Skin of body (tissue), 2 donors: ENCODE measurements around the gene MARCHF2. TPM values are rescaled to one million over a fixed set of nuclear protein-coding genes. Genes with fewer than 3 reads are reported as not detected.

Experiments
- DNase-seq: peaks from one replicate; lab custom pipeline; 2025; lab: John Stamatoyannopoulos, UW
- total RNA-seq: library from RNA; depleted of rRNA; stranded (reverse); fragments of >200 nt; gene quantifications from one replicate; pipeline ENCODE4 v1.2.3, GENCODE V29; 2014

Gene MARCHF2
- total RNA-seq, 1 donor from 2014 or later: 24.0 TPM

- no peak for DNase-seq
Observed at GRCh38 chr19:8387688-8388611, 25.2 kb upstream of the MARCHF2 start.

DNA sequence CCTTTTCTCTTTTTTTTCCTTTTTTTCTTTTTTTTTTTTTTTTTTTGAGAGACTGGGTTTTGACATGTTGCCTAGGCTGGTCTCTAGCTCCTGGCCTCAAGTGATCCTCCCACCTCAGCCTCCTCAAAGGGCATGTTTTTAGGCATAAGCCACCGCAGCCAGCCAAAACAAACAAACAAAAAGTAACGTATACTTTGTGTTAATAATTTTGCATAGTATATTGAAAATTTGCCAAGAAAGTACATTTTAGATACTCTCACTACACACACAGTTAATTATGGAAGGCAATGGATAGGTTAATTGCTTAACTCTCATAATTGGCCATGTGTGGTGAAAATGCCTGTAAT is 24.5 kb upstream of the MARCHF2 start:
- DNase-seq: no peak

GRCh38 chr19:8389891-8390616 is 23.1 kb upstream of the MARCHF2 start, which contains the start of gene RAB11B:
RAB11B (plus strand) TSS chr19:8390360; CDS start chr19:8390417, 57 bp downstream.
- DNase-seq: peak; percentile 100

- peak; percentile 87 for DNase-seq
Observed at GRCh38 chr19:8390617-8390981, 22.5 kb upstream of the MARCHF2 start.

GRCh38 chr19:8391198-8392016 is 21.7 kb upstream of the MARCHF2 start:
- no peak for DNase-seq

GRCh38 chr19:8392017-8392591 is 21.0 kb upstream of the MARCHF2 start:
- DNase-seq: no peak

DNA sequence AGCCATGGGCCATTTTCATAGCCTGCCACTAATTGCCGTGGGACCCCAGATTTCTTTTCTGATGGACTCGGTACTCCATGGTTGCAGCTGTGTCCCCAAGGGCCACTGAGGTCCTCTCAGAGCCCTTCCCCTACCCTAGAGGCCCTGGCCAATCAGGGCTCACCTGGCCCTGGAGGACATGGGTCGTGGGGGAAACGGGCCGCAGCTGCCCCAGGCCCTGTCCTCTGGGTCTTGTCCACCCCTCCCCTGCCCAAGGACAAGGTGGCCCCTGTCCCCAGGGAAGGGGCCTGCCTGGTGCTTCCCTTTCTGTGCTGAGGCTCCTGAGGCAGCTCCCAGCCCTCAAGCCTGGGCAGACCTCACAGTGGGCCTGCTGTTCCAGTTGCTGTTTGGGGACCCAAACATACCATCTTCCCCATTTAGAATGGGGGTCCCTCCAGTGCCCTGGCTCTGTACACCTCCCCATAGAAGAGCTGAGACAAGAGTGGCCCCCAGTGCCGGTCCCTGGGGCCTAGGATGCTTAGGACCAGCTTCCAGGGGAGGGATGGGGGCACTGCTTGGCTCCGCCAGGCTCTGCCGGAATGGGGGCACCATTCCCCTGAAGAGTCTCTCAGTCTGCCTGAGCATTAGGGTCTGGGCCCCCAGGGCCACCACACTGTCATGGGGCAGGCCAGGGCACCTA is 19.8 kb upstream of the MARCHF2 start:
- DNase-seq: no peak

- DNase-seq: no peak
Observed at GRCh38 chr19:8393871-8394250, 19.2 kb upstream of the MARCHF2 start.

GRCh38 chr19:8395621-8396082 is 17.5 kb upstream of the MARCHF2 start:
- DNase-seq: no peak

- DNase-seq: no peak
Observed at GRCh38 chr19:8396185-8396562, 16.9 kb upstream of the MARCHF2 start.

- peak; percentile 22 for DNase-seq
Observed at GRCh38 chr19:8396563-8397203, 16.4 kb upstream of the MARCHF2 start.

DNA sequence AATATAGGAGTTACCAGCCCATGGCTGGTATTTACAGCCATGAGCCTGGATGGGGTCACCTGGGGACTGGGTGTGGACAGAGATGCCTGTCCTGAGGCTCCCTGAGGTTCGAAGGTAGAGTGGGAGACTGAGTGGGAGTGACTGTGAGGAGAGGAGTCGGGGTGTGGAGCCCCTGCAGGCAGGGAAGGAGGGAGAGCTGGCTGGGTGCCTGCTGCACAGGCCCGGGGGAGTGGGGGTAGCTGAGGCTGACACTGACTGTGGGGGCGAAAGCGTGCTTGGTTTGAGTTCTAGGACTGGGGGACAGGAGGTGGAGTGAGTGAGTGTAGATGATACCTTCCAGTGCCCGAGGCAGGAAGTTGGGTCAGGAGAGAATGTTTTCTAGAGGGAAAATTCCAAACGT is 15.8 kb upstream of the MARCHF2 start:
- DNase-seq: no peak

DNA sequence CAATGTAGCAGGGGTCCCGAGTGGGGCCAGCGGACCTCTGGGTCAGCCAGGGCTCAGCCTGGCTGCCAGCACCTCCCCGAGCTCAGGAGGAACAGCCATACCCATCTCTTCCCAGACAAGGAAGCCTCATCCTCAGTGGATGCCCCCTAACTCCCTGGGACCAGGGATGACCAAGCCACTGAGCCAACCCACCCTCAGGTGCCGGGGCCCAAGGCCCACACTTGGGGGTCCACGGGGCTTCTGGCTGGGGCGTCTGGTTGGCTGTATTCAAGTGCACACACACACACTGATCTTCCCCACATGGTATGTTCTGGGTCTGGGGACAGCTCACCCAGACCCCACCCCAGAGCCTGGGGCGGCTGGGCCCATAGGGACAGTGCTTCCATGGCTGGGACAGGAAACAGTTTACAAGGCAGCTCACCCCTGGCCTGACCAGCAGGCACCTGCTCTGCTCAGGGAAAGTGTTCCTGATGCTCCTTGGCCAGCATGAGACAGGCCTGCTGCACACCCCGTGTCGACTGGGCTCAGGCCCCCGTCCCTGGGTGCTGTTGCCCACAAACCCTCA is 15.3 kb upstream of the MARCHF2 start:
- no peak for DNase-seq

GRCh38 chr19:8398311-8398771 is 14.8 kb upstream of the MARCHF2 start:
- no peak for DNase-seq

- no peak for DNase-seq
Observed at GRCh38 chr19:8399681-8400188, 13.4 kb upstream of the MARCHF2 start.

DNA sequence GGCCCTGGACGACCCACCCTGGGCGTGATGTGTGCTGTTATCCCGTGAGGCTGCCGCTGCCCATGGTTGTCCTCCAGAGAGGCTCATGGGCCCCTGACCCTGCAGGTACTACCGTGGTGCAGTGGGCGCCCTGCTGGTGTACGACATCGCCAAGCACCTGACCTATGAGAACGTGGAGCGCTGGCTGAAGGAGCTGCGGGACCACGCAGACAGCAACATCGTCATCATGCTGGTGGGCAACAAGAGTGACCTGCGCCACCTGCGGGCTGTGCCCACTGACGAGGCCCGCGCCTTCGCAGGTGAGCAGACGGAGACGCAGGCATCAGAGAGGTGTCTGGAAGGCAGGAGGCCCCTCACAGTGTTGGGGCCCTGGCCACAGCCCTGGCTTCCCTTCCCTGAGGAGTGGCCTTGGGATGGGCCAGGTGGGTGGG is 11.1 kb upstream of the MARCHF2 start:
- no peak for DNase-seq

DNA sequence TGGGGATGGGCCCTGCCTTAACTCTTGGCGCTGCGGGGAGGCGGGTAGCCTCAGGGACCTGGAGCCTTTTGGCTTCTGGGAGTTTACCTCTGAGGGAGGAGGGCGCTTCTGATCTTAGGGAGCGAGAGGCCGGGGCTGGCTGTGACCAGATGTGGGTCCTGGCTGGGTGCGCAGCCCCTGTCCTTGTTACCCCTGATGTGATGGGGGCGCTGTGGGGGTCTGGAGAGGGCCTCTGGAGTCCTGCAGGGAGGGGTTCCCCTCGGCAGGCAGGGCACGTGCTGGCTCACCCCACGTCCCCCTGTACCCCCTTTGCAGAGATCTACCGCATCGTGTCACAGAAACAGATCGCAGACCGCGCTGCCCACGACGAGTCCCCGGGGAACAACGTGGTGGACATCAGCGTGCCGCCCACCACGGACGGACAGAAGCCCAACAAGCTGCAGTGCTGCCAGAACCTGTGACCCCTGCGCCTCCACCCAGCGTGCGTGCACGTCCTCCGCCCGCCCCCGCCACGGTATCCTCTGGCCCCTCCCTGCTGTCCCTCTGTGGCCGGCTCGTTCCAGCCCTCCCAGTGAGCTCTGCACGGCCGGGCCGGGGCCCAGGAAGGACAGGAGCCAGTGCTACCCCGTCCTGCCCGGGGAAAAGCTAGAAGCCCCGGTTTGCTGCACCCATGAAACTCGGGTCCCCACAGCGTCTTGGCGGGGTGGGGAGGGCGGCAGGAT is 9.8 kb upstream of the MARCHF2 start:
- no peak for DNase-seq

DNA sequence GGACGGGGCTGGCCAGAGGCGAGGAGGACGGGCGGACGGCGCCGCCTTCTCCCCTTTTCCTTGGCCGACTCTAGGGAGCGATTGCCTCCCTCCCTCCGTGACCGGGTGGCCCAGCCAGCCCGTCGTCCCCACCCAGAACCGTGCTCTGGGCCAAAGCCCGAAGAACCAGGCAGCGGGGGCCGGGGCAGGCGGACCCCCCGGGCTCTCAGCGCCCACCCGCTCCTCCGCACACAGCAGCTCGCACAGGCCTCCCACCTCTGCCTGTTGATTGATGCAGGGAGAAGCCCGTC is 9.3 kb upstream of the MARCHF2 start:
- no peak for DNase-seq
